T-cell (primary cell): ENCODE data around the gene CYS1. TPM values are rescaled to one million over a fixed set of nuclear protein-coding genes. Genes with fewer than 3 reads are reported as not detected.

Experiments
- ATAC-seq, 4 experiments: fragments of 200-7000 bp in 3 of 4; fragments of 150-1000 bp in 1 of 4; cut with Tn5 transposase; replicated peaks in 1 of 4; 1 replicate in 3 of 4; 2 replicates in 1 of 4; pipeline ENCODE4 v1.10.0; 2021; ENCODE audit warnings: moderate library complexity in 3 of 4, mild to moderate bottlenecking in 2 of 4, moderate number of reproducible peaks in 1 of 4
- CTCF ChIA-PET, 2 donors: fragments of 300-600 bp; sonication (Branson Sonifier 250); formaldehyde crosslinking; loops; one replicate each; lab custom pipeline; 2022; ENCODE audit warnings: antibody characterized with exemption in 2 of 2; lab: Charles Lee
- POLR2A ChIA-PET, 2 donors: fragments of 300-600 bp; sonication (Branson Sonifier 250); formaldehyde crosslinking; loops; one replicate each; lab custom pipeline; 2022; ENCODE audit warnings: antibody characterized with exemption in 2 of 2; lab: Charles Lee
- DNase-seq, 35 experiments: peaks; one replicate each; pipeline versions ENCODE4 v3.0.0 to v3.0.0-alpha.2; 2013 to 2023
- H3K27ac ChIP-seq: one replicate; pipeline ENCODE4 v1.5.1; 2013; ENCODE audit warnings: low read length
- H3K27me3 ChIP-seq, 2 experiments: replicated peaks in 1 of 2; 1 replicate in 1 of 2; 2 replicates in 1 of 2; pipeline versions ENCODE4 v1.6.1 to v1.7.0; 2013; ENCODE audit warnings: low read length in 1 of 2, mixed read lengths in 1 of 2; ENCODE audit not compliant: control insufficient read depth in 2 of 2, insufficient read depth in 2 of 2; ENCODE audit errors: extremely low read depth in 1 of 2
- H3K36me3 ChIP-seq, 2 donors: 1 replicate in 1 of 2; 2 replicates in 1 of 2; pipeline versions ENCODE4 v1.6.1 to v1.7.0; 2013; ENCODE audit warnings: low read length in 1 of 2; ENCODE audit not compliant: control insufficient read depth in 2 of 2, insufficient read depth in 1 of 2; ENCODE audit errors: extremely low read depth in 1 of 2
- H3K4me1 ChIP-seq, 2 experiments: 1 replicate in 1 of 2; 2 replicates in 1 of 2; pipeline versions ENCODE4 v1.6.1 to v1.7.0; 2013; ENCODE audit warnings: low read length in 2 of 2, mixed read lengths in 1 of 2; ENCODE audit not compliant: insufficient read depth in 2 of 2, control insufficient read depth in 1 of 2; ENCODE audit errors: extremely low read depth in 1 of 2
- H3K4me3 ChIP-seq, 2 donors: 1 replicate in 1 of 2; 2 replicates in 1 of 2; pipeline versions ENCODE4 v1.5.1 to v1.7.0; 2013; ENCODE audit warnings: mild to moderate bottlenecking in 2 of 2, low read length in 1 of 2, moderate library complexity in 1 of 2; ENCODE audit not compliant: control insufficient read depth in 1 of 2; ENCODE audit errors: extremely low read depth in 1 of 2
- H3K9me3 ChIP-seq: 2 replicates; pipeline ENCODE4 v1.7.0; 2013
- H3K27ac Mint-ChIP-seq, 2 donors: one replicate each; pipeline ENCODE4 v1.8.0; 2020 to 2021; ENCODE audit warnings: mild to moderate bottlenecking in 2 of 2, mixed read lengths in 2 of 2
- H3K27me3 Mint-ChIP-seq, 2 donors: one replicate each; pipeline ENCODE4 v1.8.0; 2021 to 2022; ENCODE audit warnings: mixed read lengths in 2 of 2
- H3K36me3 Mint-ChIP-seq: one replicate; pipeline ENCODE4 v1.8.0; 2021; ENCODE audit warnings: mixed read lengths
- H3K4me1 Mint-ChIP-seq, 3 donors: one replicate each; pipeline ENCODE4 v1.8.0; 2020 to 2022; ENCODE audit warnings: mixed read lengths in 3 of 3, mild to moderate bottlenecking in 1 of 3
- H3K4me3 Mint-ChIP-seq, 3 donors: one replicate each; pipeline ENCODE4 v1.8.0; 2020 to 2022; ENCODE audit warnings: mild to moderate bottlenecking in 3 of 3, mixed read lengths in 3 of 3, moderate library complexity in 3 of 3
- H3K9me3 Mint-ChIP-seq, 3 donors: one replicate each; pipeline ENCODE4 v1.8.0; 2020 to 2022; ENCODE audit warnings: mixed read lengths in 3 of 3
- WGBS: methylation state at CpG from one replicate; pipeline ENCODE4 v1.1.5; 2013; ENCODE audit warnings: missing lambda C conversion rate; ENCODE audit not compliant: insufficient coverage; 5-methylcytosine and 5-hydroxymethylcytosine counted together
- total RNA-seq, 35 experiments: library from RNA in 6 of 35; stranded (reverse) in 6 of 35; fragments of 120-200 nt in 1 of 35; gene quantifications; one replicate each; pipeline versions ENCODE4 v1.2.1 to v1.2.4 and lab custom pipeline; 2013 to 2026

CYS1 gene
- total RNA-seq, 5 donors from 2014 or later (not counting 1 experiment from before 2014, with no cell fraction given), result not detected

GRCh38 chr2:10019602-10020400 is 60.4 kb downstream of the CYS1 start:
- POLR2A ChIA-PET, result interaction anchor here in 1 of 2 donors (0.6 kb wide), 2 partner anchors 31 to 69 kb away, joined by 3 to 5 read pairs; no protein-coding TSS in a partner anchor
- 89% methylated on average over 8 of the region's 27 CpGs for WGBS
- H3K9me3 Mint-ChIP-seq, result peaks cover 0 to 5% (median 4%) of the 10 kb centered on the region in 3 donors

GRCh38 chr2:10019174-10019573 is 61.0 kb downstream of the CYS1 start:
- H3K9me3 Mint-ChIP-seq, result peaks cover 0 to 5% (median 4%) of the 10 kb centered on the region in 3 donors
- DNase-seq, result no peak
- H3K4me1 ChIP-seq, result no peaks in the 10 kb centered on the region
- no peaks in the 10 kb centered on the region for H3K36me3 ChIP-seq
- H3K27ac Mint-ChIP-seq, result no peak overlapping the region
- H3K4me3 Mint-ChIP-seq, result no peak overlapping the region
- H3K27me3 ChIP-seq, result peaks cover 0 to 14% of the 10 kb centered on the region in 2 experiments
- no peaks in the 10 kb centered on the region for H3K36me3 Mint-ChIP-seq
- H3K27me3 Mint-ChIP-seq, result peaks cover 3 to 4% of the 10 kb centered on the region in 2 donors
- CTCF ChIA-PET, result no interaction called here
- H3K9me3 ChIP-seq, result no peaks in the 10 kb centered on the region
- no peak overlapping the region for H3K4me3 ChIP-seq
- no peak overlapping the region for H3K27ac ChIP-seq
- POLR2A ChIA-PET, result no interaction called here
- ATAC-seq, result no peak
- no peaks in the 10 kb centered on the region for H3K4me1 Mint-ChIP-seq
- 83% methylated on average over 5 of the region's 8 CpGs for WGBS

More at GRCh38 chr2:10019602-10020400, 60.4 kb downstream of the CYS1 start:
- Mint-ChIP-seq H3K36me3 (no peaks in the 10 kb centered on the region), H3K27ac (no peak overlapping the region), H3K4me3 (no peak overlapping the region), H3K4me1 (no peaks in the 10 kb centered on the region), H3K27me3 (peaks cover 3 to 4% of the 10 kb centered on the region in 2 donors)
- no peak overlapping the region for H3K4me3 ChIP-seq
- DNase-seq (no peak), ATAC-seq (no peak)
- no peak overlapping the region for H3K27ac ChIP-seq
- no peaks in the 10 kb centered on the region for H3K9me3 ChIP-seq
- no peaks in the 10 kb centered on the region for H3K4me1 ChIP-seq
- no peaks in the 10 kb centered on the region for H3K36me3 ChIP-seq
- CTCF ChIA-PET, result interaction anchor here in 1 of 2 donors (0.6 kb wide), 1 partner anchor 65 kb away, joined by 3 read pairs; no protein-coding TSS in a partner anchor
- H3K27me3 ChIP-seq, result peaks cover 0 to 14% of the 10 kb centered on the region in 2 experiments

- Histone ChIP-seq H3K27ac (no peak overlapping the region), H3K27me3 (peaks cover 0 to 14% of the 10 kb centered on the region in 2 experiments), H3K36me3 (no peaks in the 10 kb centered on the region), H3K4me1 (no peaks in the 10 kb centered on the region), H3K9me3 (no peaks in the 10 kb centered on the region), H3K4me3 (no peak overlapping the region)
- H3K36me3 Mint-ChIP-seq, result no peaks in the 10 kb centered on the region
- no peak for ATAC-seq
- H3K9me3 Mint-ChIP-seq, result peaks cover 0 to 5% (median 4%) of the 10 kb centered on the region in 3 donors
- WGBS, result 83% methylated on average over 1 of the region's 5 CpGs
- H3K27me3 Mint-ChIP-seq, result peaks cover 3 to 4% of the 10 kb centered on the region in 2 donors
- H3K27ac Mint-ChIP-seq, result no peak overlapping the region
- POLR2A ChIA-PET, result no interaction called here
- H3K4me3 Mint-ChIP-seq, result no peak overlapping the region
- CTCF ChIA-PET, result no interaction called here
- H3K4me1 Mint-ChIP-seq, result no peaks in the 10 kb centered on the region
- DNase-seq, result no peak
These were observed 62.8 kb downstream of the CYS1 start for GRCh38 chr2:10017313-10017941.

GRCh38 chr2:10016802-10017258 is 63.4 kb downstream of the CYS1 start:
- Histone ChIP-seq H3K27me3 (peaks cover 0 to 14% of the 10 kb centered on the region in 2 experiments), H3K9me3 (no peaks in the 10 kb centered on the region), H3K4me1 (no peaks in the 10 kb centered on the region), H3K36me3 (no peaks in the 10 kb centered on the region), H3K4me3 (no peak overlapping the region), H3K27ac (no peak overlapping the region)
- DNase-seq (no peak), ATAC-seq (no peak)
- ChIA-PET CTCF (no interaction called here), POLR2A (no interaction called here)
- H3K4me1 Mint-ChIP-seq, result no peaks in the 10 kb centered on the region
- no peaks in the 10 kb centered on the region for H3K36me3 Mint-ChIP-seq
- peaks cover 3 to 4% of the 10 kb centered on the region in 2 donors for H3K27me3 Mint-ChIP-seq
- 95% methylated on average over 5 of the region's 8 CpGs for WGBS
- H3K4me3 Mint-ChIP-seq, result no peak overlapping the region
- H3K27ac Mint-ChIP-seq, result no peak overlapping the region
- H3K9me3 Mint-ChIP-seq, result peaks cover 0 to 5% (median 4%) of the 10 kb centered on the region in 3 donors

GRCh38 chr2:10016001-10016801 is 64.0 kb downstream of the CYS1 start:
- 98% methylated on average over 30 of the region's 35 CpGs for WGBS

More at GRCh38 chr2:10016001-10016801, 64.0 kb downstream of the CYS1 start:
- no peaks in the 10 kb centered on the region for H3K4me1 Mint-ChIP-seq
- no peaks in the 10 kb centered on the region for H3K36me3 ChIP-seq
- H3K27ac ChIP-seq, result no peak overlapping the region
- peaks cover 0 to 5% (median 4%) of the 10 kb centered on the region in 3 donors for H3K9me3 Mint-ChIP-seq
- no peak overlapping the region for H3K4me3 ChIP-seq
- H3K36me3 Mint-ChIP-seq, result no peaks in the 10 kb centered on the region
- H3K4me3 Mint-ChIP-seq, result no peak overlapping the region
- peaks cover 0 to 14% of the 10 kb centered on the region in 2 experiments for H3K27me3 ChIP-seq
- POLR2A ChIA-PET, result no interaction called here
- no peak for DNase-seq
- ATAC-seq, result no peak
- H3K9me3 ChIP-seq, result no peaks in the 10 kb centered on the region
- peaks cover 3 to 4% of the 10 kb centered on the region in 2 donors for H3K27me3 Mint-ChIP-seq
- CTCF ChIA-PET, result no interaction called here
- no peaks in the 10 kb centered on the region for H3K4me1 ChIP-seq
- H3K27ac Mint-ChIP-seq, result no peak overlapping the region
